Measurements from ENCODE around the gene TMEM63B.
"Not testable (repeated sequence)": the region's sequence is repeated elsewhere in the genome, so short reads cannot be mapped to it uniquely, and the experiment has no call there.

The TMEM63B gene

DNA sequence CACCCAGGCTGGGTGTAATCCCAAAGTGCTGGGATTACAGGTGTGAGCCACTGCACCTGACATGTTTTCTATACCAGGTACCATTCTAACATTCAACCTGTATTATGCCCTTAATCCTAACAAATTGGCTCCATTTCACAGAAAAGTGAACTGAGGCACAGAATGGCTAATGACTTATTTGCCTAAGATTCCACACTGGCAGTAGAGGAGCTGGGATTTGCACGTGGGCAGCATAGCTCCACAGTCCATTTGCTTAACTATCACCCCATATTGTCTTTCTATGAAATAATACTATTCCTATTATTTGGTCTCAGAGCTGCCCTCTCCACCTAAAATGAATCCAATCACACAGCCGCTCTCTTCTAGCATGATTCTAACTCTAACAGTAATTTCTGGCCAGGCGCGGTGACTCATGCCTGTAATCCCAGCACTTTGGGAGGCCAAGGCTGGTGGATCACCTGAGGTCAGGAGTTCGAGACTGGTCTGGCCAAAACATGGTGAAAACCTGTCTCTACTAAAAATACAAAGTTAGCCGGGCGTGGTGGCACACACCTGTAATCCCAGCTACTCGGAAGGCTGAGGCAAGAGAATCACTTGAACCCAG, 66.1 kb downstream of the TMEM63B start:
- DNase-seq (ENCODE audit: low read depth in 2 of 2), result no peak

DNA sequence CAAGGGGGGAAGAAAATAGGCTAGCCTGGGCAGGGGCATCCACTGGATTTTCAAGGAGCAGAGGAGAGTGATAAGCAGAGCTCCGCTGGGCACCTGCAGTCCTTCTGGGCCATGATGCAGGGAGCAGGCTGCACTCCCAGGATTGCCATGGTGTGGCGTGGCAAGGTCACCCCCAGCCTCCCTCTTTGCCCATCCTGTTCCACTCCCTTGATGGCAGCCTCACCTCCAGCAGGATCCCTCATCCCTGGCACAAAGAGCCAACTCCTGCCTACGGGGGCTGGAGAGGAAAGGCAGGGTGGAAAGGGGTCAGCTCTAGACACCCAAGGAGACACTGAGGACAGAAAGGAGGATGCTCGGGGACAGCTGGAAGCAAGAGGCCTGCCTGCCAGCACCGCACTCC, 67.0 kb downstream of the TMEM63B start:
- DNase-seq (ENCODE audit: low read depth in 2 of 2), result no peak

DNA sequence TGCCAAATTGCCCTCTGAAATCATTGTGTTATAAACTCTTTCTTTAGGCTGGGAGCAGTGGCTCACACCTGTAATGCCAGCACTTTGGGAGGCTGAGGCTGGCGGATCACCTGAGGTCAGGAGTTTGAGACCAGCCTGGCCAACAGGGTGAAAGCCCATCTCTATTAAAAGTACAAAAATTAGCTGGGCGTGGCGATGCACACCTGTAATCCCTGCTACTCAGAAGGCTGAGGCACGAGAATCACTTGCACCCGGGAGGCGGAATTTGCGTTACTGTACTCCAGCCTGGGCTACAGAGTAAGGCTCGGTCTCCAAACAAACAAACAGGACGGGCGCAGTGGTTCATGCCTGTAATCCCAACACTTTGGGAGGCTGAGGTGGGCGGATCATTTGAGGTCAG, 69.0 kb downstream of the TMEM63B start:
- DNase-seq (ENCODE audit: low read depth in 2 of 2), result not testable (repeated sequence)

DNA sequence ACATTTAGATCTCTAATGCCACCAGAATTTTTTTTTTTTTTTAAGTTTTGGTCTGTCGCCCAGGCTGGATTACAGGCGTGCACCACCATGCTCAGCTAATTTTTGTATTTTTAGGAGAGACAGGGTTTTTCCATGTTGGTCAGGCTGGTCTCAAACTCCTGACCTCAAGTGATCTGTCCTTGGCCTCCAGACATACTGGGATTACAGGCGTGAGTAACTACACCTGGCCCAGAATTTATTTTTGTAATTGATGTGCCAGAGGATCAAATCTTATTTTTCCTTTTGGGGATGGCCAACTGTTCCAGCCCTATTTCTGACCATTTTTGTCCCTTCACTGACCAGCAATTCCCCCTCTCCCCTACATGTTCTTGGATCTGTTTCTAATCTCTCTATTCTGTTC, 71.3 kb downstream of the TMEM63B start:
- no peak for DNase-seq (ENCODE audit: low read depth in 2 of 2)

DNA sequence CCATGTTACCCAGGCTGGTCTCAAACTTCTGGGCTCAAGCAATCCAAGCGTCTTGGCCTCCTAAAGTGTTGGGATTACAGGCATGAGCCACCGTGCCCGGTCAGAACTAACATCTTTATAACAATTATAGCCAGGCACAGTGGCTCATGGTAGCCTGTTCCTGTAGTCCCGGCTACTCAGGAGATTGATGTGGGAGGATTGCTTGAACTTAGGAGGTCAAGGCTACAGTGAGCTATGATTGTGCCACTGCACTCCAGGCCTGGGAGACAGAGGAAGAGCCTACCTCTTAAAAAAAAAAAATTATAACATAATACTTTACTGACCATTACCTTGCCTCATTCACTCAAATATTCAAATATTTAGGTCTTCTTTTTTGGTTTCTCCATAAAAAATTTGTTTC, 72.5 kb downstream of the TMEM63B start:
- DNase-seq (ENCODE audit: low read depth in 2 of 2), result no peak

DNA sequence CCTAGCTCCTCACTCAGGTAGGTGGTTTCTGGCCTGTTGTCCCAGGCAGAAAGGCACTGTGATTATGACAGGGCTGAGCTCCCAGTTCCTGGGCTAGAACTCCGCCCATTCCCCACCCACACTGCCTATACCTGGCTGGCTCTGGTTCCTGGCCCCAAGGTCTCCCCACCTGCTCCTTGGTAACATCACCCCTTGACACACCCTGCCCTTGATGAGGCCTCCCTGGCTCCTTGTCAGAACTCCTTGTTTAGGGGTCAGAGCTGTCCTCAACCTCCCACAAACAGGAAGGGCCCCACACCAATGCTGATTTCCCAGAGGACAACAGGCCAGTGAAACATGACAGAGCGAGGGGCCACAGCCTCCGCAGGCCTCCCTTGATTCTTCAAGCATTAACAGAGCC, 73.8 kb downstream of the TMEM63B start:
- no peak for DNase-seq (ENCODE audit: low read depth in 2 of 2)

DNA sequence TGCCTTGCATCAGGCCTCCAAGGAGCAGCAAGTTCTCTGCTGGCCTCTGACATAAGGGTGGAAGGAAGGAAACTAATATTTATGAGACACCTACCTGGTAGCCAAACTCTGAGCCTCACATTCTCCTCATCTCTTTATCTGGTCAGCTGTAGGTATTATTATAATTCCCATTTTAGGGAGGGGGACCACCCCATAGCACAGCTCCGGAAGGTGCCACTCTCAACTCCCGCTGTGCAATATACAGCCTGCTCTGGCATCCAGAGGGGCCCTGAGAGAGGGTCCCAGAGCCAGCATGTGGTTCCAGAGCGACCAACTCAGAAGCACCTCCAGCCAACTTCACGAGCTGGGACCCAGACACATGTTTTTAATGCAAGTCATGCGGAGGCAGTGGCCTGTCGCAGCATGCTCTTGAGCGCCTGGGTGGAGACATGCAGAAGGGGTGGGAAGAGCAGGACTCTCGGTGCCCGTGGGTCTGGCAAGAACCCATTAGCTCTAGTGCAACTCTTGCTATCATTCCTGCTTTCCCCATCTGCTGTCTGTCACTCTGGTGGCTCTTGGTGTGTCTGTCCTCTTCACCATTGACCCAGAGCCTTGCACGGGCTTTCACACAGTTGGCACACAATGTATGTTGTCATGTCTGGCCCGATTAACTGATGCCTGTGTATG, 74.4 kb downstream of the TMEM63B start:
- DNase-seq (ENCODE audit: low read depth in 2 of 2), result no peak

DNA sequence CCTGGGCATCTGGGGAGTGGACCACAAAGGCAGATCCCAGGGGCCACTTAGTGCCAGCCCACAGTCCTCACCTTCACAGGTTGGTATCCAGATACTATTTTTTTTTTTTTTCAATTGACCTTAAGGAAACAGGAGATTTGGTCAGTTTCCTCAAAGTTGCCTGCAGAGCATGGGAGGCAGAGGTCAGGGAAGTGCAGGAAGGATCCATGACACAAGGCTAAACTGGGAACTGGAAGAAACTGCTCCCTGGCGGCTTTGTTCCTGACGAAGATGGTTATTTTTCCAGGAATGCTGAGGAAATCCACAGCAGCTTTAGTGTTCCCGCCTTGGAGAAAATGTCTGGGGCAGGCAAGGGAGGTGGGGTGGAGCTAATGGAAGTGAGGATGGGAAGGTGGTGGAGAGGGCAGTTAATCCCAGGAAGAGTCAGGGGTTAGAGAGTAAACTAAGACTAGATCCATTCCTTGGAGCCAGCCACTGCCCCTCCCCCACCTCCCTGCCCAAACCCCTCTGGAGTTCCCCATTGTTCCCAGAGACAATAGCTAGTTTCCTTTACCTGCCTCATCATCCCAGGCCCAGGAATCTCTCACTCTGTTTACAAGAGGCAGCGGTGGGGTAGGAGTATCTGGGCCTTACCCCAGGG, 75.1 kb downstream of the TMEM63B start:
- no peak for DNase-seq (ENCODE audit: low read depth in 2 of 2)

DNA sequence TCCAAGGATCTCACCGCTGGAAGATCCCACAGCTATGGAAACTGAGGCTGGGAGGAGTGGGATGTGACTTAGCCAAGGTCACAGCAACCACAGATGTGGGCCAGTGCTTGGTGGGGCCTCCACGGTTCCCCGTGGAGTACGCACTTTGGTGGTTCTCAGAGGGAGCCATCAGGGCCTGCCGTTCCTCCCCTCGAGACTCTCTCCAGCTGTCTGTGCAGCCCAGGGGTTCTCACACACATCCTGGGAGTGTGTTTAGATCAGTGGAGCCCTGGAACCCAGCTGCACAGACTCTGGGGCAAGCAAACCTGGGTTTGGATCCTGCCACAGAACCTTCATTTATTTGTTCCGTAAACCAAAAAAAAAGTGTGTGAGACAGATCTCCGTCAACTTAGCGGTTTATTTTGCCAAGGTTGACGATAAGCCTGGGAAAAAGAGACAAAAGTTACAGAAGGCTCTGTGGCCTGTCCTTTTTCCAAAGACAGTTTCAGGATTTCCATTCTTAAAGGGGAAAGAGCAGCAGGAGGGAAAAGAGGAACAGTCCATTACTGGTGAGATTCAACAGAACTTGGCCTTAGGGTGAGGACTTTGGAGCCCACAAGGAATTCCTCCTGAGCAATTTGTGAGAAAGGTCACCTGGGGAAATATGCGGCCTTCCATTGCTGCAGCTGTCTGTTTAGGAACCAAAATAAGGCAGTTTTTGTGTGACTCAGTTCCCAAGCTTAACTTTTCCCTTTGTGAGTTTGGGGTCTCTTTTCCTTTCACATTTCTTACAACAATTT, 75.8 kb downstream of the TMEM63B start:
- no peak for DNase-seq (ENCODE audit: low read depth in 2 of 2)

DNA sequence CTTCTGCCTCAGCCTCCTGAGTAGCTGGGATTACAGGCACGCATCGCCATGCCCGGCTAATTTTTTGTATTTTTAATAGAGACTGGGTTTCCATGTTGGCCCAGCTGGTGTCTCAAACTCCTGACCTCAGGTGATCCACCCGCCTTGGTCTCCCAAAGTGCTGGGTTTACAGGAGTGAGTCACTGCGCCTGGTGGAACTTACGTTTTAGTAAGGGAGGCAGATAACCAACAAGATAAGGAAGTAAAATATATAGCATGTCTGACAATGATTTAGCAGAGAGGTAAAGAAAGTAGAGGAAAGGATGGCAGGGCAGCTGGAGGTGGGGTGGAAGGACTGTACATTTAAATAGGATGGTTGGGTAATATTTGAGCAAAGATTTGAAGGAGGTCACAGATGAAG, 76.6 kb downstream of the TMEM63B start:
- DNase-seq (ENCODE audit: low read depth in 2 of 2), result no peak

Data from stimulated activated CD8-positive, alpha-beta memory T cell treated with anti-CD3 and anti-CD28 coated beads, Interleukin-2, amount 100 ng/mL, for 48 hours (primary cell).